ENCODE data around the gene HDGF. TPM values are rescaled to one million over a fixed set of nuclear protein-coding genes. Genes with fewer than 3 reads are reported as not detected.
A peak's percentile ranks its signal among the peaks of the same experiment; 100 is the strongest.

Gene HDGF
- total RNA-seq, 1 experiment from 2014 or later, result 191 TPM

- Histone ChIP-seq H3K9me2 (replicated peaks; ENCODE audit: insufficient read depth, low read length) (no peaks in the 10 kb centered on the region), H3K9me3 (ENCODE audit: low read length) (no peaks in the 10 kb centered on the region), H3K9ac (ENCODE audit: low read length) (peak within 1 kb of the TSS; percentile 98), H3K4me2 (ENCODE audit: low read depth, low read length, poor library complexity, severe bottlenecking) (peak within 1 kb of the TSS; percentile 96), H3K4me3 (ENCODE audit: low read length) (peak within 1 kb of the TSS; percentile 92), H3K79me2 (ENCODE audit: low read length) (peaks cover 60% of the 10 kb centered on the region), H3K4me1 (ENCODE audit: low read length) (peaks cover 36% of the 10 kb centered on the region), H3K27me3 (ENCODE audit: low read length) (no peaks in the 10 kb centered on the region), H4K20me1 (ENCODE audit: insufficient read depth, low read depth, low read length) (peaks cover 34% of the 10 kb centered on the region), H3K36me3 (ENCODE audit: insufficient read depth, low read length) (peaks cover 17% of the 10 kb centered on the region), H3K27ac (ENCODE audit: low read length) (peak within 1 kb of the TSS; percentile 61), H2AFZ (ENCODE audit: low read length) (peak within 1 kb of the TSS; percentile 47; the same call in 1 of the 2 replicates)
- DNase-seq, result peak; percentile 99
Observed at GRCh38 chr1:156728599-156729462, 22.6 kb downstream of the HDGF start, which contains the start of gene ISG20L2. TSS of gene ISG20L2 (minus strand) at chr1:156728766. CDS start at chr1:156727652, 1,114 bp downstream.

- Histone ChIP-seq H3K4me2 (ENCODE audit: low read depth, low read length, poor library complexity, severe bottlenecking) (peak within 1 kb of the TSS; percentile 96), H3K27me3 (ENCODE audit: low read length) (no peaks in the 10 kb centered on the region), H3K4me3 (ENCODE audit: low read length) (peak within 1 kb of the TSS; percentile 92), H3K9me3 (ENCODE audit: low read length) (no peaks in the 10 kb centered on the region), H4K20me1 (ENCODE audit: insufficient read depth, low read depth, low read length) (peaks cover 42% of the 10 kb centered on the region), H3K4me1 (ENCODE audit: low read length) (peaks cover 36% of the 10 kb centered on the region), H3K36me3 (ENCODE audit: insufficient read depth, low read length) (peaks cover 25% of the 10 kb centered on the region), H3K9ac (ENCODE audit: low read length) (peak within 1 kb of the TSS; percentile 98), H3K9me2 (replicated peaks; ENCODE audit: insufficient read depth, low read length) (no peaks in the 10 kb centered on the region), H2AFZ (ENCODE audit: low read length) (peak within 1 kb of the TSS; percentile 47; the same call in 1 of the 2 replicates), H3K79me2 (ENCODE audit: low read length) (peaks cover 68% of the 10 kb centered on the region), H3K27ac (ENCODE audit: low read length) (peak within 1 kb of the TSS; percentile 61)
- peak; percentile 95 for DNase-seq
Observed at GRCh38 chr1:156727926-156728598, 23.4 kb downstream of the HDGF start, which contains the start of gene METTL25B. TSS of gene METTL25B (plus strand) at chr1:156728469. CDS start at chr1:156729105, 636 bp downstream.

- no peaks in the 10 kb centered on the region for H3K27me3 ChIP-seq (ENCODE audit: low read length)
- no peak for DNase-seq
- peaks cover 72% of the 10 kb centered on the region for H3K79me2 ChIP-seq (ENCODE audit: low read length)
- H3K9me3 ChIP-seq (ENCODE audit: low read length), result no peaks in the 10 kb centered on the region
- peak overlapping the region; percentile 85 for H3K4me3 ChIP-seq (ENCODE audit: low read length)
- H3K9ac ChIP-seq (ENCODE audit: low read length), result peak overlapping the region; percentile 86
- H3K27ac ChIP-seq (ENCODE audit: low read length), result peak overlapping the region; percentile 61
- peaks cover 36% of the 10 kb centered on the region for H3K4me1 ChIP-seq (ENCODE audit: low read length)
- H3K36me3 ChIP-seq (ENCODE audit: insufficient read depth, low read length), result peaks cover 29% of the 10 kb centered on the region
- peaks cover 46% of the 10 kb centered on the region for H4K20me1 ChIP-seq (ENCODE audit: insufficient read depth, low read depth, low read length)
- H2AFZ ChIP-seq (ENCODE audit: low read length), result no peak overlapping the region
- no peaks in the 10 kb centered on the region for H3K9me2 ChIP-seq (replicated peaks; ENCODE audit: insufficient read depth, low read length)
- peak overlapping the region; percentile 96 for H3K4me2 ChIP-seq (ENCODE audit: low read depth, low read length, poor library complexity, severe bottlenecking)
Observed at GRCh38 chr1:156727492-156727891, 24.0 kb downstream of the HDGF start.

DNA sequence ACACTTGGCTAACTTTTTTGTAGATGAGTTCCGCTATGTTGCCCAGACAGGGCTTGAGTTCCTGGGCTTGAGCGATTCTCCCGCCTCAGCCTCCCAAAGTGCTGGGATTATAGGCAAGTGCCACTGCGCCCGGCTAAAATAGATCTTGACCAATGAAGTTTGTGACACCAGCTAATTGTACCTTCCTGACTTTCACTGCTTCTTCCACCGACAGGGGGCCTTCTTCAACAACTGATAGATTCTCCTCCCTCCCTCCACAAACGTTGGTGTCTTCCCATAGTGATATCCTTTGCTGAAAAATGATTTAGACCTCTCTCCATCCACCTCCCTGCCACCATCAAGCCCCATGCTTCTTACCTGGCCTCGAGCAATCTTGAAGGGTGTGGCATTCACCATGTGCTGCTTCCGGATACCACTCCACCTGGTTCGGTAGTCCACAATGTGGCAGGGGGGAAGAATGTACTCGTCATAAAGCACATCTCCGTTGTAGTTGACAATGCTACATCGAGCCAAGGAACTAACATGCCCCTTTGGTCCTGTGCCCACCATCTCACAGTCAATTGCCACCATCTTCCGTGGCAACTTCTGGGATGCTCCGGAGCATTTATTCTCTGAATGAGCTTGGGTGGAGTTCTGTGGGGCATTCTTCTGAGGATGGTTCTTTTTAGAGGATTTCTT, 24.8 kb downstream of the HDGF start:
- Histone ChIP-seq H3K4me3 (ENCODE audit: low read length) (peak overlapping the region; percentile 85), H3K4me1 (ENCODE audit: low read length) (peaks cover 36% of the 10 kb centered on the region)

DNA sequence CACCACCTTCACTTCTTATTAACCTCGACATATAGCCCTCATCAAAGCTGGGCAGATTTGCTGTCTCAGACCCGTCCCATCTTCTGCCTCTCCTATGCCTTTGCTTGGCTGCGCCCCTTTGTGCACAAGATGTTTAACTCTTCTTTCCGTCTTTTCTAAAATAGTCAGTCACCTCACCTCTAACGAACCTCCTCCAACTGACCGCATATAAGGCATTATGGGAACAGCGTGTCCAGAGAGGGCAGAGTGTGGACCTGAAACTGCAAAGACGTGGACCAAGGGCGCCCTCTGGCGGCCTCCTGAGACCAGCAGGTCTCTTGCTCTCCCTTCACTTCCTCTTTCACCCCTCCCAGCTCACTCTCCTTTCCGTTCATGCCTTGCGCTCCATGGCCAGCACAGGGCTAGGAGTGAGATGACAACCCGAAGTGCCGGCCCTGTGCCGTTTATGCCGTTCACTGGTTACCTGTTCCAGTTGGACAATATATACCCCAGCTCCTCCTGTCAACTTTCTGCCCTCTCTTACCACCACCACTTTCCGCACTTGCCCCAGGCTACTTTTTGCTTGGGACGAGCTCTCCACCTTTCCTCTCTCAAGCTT, 25.7 kb downstream of the HDGF start:
- DNase-seq, result peak; percentile 93
- peak overlapping the region; percentile 96 for H3K4me2 ChIP-seq (ENCODE audit: low read depth, low read length, poor library complexity, severe bottlenecking)
- peak overlapping the region; percentile 86 for H3K9ac ChIP-seq (ENCODE audit: low read length)
- peaks cover 55% of the 10 kb centered on the region for H4K20me1 ChIP-seq (ENCODE audit: insufficient read depth, low read depth, low read length)
- peaks cover 41% of the 10 kb centered on the region for H3K36me3 ChIP-seq (ENCODE audit: insufficient read depth, low read length)
- H2AFZ ChIP-seq (ENCODE audit: low read length), result no peak overlapping the region
- H3K9me3 ChIP-seq (ENCODE audit: low read length), result no peaks in the 10 kb centered on the region
- H3K27me3 ChIP-seq (ENCODE audit: low read length), result no peaks in the 10 kb centered on the region
- H3K27ac ChIP-seq (ENCODE audit: low read length), result peak overlapping the region; percentile 18; the same call in 1 of the 2 replicates
- no peaks in the 10 kb centered on the region for H3K9me2 ChIP-seq (replicated peaks; ENCODE audit: insufficient read depth, low read length)
- H3K4me3 ChIP-seq (ENCODE audit: low read length), result peak overlapping the region; percentile 85
- peaks cover 36% of the 10 kb centered on the region for H3K4me1 ChIP-seq (ENCODE audit: low read length)
- peaks cover 76% of the 10 kb centered on the region for H3K79me2 ChIP-seq (ENCODE audit: low read length)

More for the DNA sequence above, 24.8 kb downstream of the HDGF start:
- peak; percentile 83 for DNase-seq
- H3K9me2 ChIP-seq (replicated peaks; ENCODE audit: insufficient read depth, low read length), result no peaks in the 10 kb centered on the region
- H3K4me2 ChIP-seq (ENCODE audit: low read depth, low read length, poor library complexity, severe bottlenecking), result peak overlapping the region; percentile 96
- H3K9me3 ChIP-seq (ENCODE audit: low read length), result no peaks in the 10 kb centered on the region
- H3K79me2 ChIP-seq (ENCODE audit: low read length), result peaks cover 72% of the 10 kb centered on the region
- peaks cover 33% of the 10 kb centered on the region for H3K36me3 ChIP-seq (ENCODE audit: insufficient read depth, low read length)
- H2AFZ ChIP-seq (ENCODE audit: low read length), result no peak overlapping the region
- peak overlapping the region; percentile 61; the same call in 1 of the 2 replicates for H3K27ac ChIP-seq (ENCODE audit: low read length)
- H4K20me1 ChIP-seq (ENCODE audit: insufficient read depth, low read depth, low read length), result peaks cover 46% of the 10 kb centered on the region
- no peaks in the 10 kb centered on the region for H3K27me3 ChIP-seq (ENCODE audit: low read length)
- H3K9ac ChIP-seq (ENCODE audit: low read length), result peak overlapping the region; percentile 86

- Histone ChIP-seq H4K20me1 (ENCODE audit: insufficient read depth, low read depth, low read length) (peaks cover 45% of the 10 kb centered on the region), H2AFZ (ENCODE audit: low read length) (no peak overlapping the region), H3K27ac (ENCODE audit: low read length) (no peak overlapping the region), H3K9me3 (ENCODE audit: low read length) (no peaks in the 10 kb centered on the region), H3K27me3 (ENCODE audit: low read length) (no peaks in the 10 kb centered on the region), H3K4me2 (ENCODE audit: low read depth, low read length, poor library complexity, severe bottlenecking) (no peak overlapping the region), H3K9me2 (replicated peaks; ENCODE audit: insufficient read depth, low read length) (no peaks in the 10 kb centered on the region), H3K9ac (ENCODE audit: low read length) (no peak overlapping the region), H3K36me3 (ENCODE audit: insufficient read depth, low read length) (peaks cover 41% of the 10 kb centered on the region), H3K4me3 (ENCODE audit: low read length) (no peak overlapping the region), H3K79me2 (ENCODE audit: low read length) (peaks cover 43% of the 10 kb centered on the region), H3K4me1 (ENCODE audit: low read length) (peaks cover 20% of the 10 kb centered on the region)
- DNase-seq, result no peak
Observed at GRCh38 chr1:156721535-156721934, 29.9 kb downstream of the HDGF start.

DNA sequence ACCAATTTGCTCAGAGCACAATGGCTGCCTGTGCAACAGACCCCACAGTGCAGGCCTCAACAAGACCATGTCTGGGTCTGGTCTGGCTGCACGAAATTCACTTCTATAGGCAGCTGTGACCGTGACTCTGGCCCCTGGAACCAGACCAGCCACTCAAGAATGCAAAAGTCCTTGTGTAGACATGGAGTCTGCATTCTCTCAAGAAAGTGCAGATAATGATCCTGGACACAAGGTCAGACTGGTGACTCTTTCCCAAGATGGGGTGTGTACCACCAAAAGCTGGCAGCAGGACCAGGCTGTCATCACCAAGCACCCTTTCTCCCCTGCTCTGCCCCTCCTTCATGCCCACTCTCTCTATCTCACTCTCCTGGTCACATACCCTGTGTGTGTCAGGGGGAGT, 30.3 kb downstream of the HDGF start:
- no peak overlapping the region for H3K9ac ChIP-seq (ENCODE audit: low read length)
- H3K27me3 ChIP-seq (ENCODE audit: low read length), result no peaks in the 10 kb centered on the region
- no peak overlapping the region for H3K4me3 ChIP-seq (ENCODE audit: low read length)
- H3K36me3 ChIP-seq (ENCODE audit: insufficient read depth, low read length), result peaks cover 41% of the 10 kb centered on the region
- H3K4me2 ChIP-seq (ENCODE audit: low read depth, low read length, poor library complexity, severe bottlenecking), result no peak overlapping the region
- no peaks in the 10 kb centered on the region for H3K9me3 ChIP-seq (ENCODE audit: low read length)
- no peak for DNase-seq
- peaks cover 41% of the 10 kb centered on the region for H4K20me1 ChIP-seq (ENCODE audit: insufficient read depth, low read depth, low read length)
- no peak overlapping the region for H3K27ac ChIP-seq (ENCODE audit: low read length)
- peaks cover 39% of the 10 kb centered on the region for H3K79me2 ChIP-seq (ENCODE audit: low read length)
- H2AFZ ChIP-seq (ENCODE audit: low read length), result no peak overlapping the region
- no peaks in the 10 kb centered on the region for H3K9me2 ChIP-seq (replicated peaks; ENCODE audit: insufficient read depth, low read length)
- peaks cover 16% of the 10 kb centered on the region for H3K4me1 ChIP-seq (ENCODE audit: low read length)

Data from Karpas-422 (cell line).